Endometrium (tissue), 2 donors: ENCODE measurements around the gene FPGS.

ENCODE experiments used
- FAIRE-seq: peaks from 2 replicates; lab custom pipeline; 2012; peaks lifted over from hg19 to GRCh38; lab: Jason Lieb, UNC
- donor health status: control.
- donor health status: control.

Gene FPGS

GRCh38 chr9:127860779-127861178 is 58.1 kb downstream of the FPGS start:
- FAIRE-seq: no peak

DNA sequence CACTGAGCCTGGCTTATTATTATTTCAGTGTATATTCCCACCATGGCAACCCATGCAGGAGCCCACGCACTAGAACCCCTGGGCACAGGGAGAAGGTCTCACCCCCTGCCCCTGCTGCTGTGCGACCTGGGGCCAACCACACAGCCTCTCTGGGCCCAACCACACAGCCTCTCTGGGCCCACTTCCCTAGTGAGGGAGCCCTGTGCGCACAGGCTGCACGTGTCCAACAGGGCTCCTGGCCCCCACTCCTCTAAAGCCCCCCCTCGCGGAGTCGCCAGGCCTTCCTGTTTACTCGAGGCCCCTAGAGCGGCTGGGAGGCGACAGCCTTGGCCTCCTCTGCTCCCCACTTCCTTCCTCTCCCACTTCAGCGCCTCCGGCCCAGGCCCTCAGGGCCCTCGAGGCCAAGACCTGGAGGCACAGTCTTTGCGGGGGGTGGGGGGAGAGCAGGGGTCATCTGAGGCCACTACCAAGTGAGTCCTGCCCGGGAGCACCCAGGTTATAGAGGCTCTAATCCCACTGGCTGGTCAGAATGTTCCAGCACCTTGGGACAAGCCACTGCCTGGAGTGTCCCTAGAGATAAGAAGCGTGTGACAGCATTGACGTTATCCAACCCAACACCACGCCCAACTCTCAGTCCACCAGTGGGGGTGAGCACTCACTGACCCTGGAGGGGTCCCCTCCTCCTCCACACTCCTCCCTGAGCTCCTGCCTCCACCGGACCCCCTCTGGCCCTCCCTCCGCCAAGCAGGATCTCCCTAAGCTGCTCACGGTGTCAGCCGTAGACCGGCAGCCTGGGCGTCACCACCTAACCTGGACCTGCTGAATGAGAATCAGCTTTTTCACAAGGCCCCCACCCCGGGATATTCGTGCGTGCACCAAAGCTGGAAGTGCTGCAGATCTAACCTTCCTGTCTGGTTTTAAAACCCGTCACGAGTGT is 59.7 kb downstream of the FPGS start:
- FAIRE-seq: no peak

- FAIRE-seq: no peak
These were observed 60.5 kb downstream of the FPGS start for GRCh38 chr9:127863191-127863621.
